Hematopoietic multipotent progenitor cell (in vitro differentiated cells): Measurements from ENCODE around the gene ZNF48. TPM values are rescaled to one million over a fixed set of nuclear protein-coding genes. Genes with fewer than 3 reads are reported as not detected.
A peak's percentile ranks its signal among the peaks of the same experiment; 100 is the strongest.

Experiments
- DNase-seq, 3 donors: peaks; one replicate each; pipeline ENCODE4 v3.0.0-alpha.2; 2011 to 2015; ENCODE audit warnings: low read depth in 2 of 3, low spot score in 2 of 3
- total RNA-seq: library from RNA; depleted of rRNA; stranded (reverse); fragments of >200 nt; gene quantifications from one replicate; pipeline ENCODE4 v1.2.3, GENCODE V29; 2012

ZNF48 gene
- total RNA-seq, 1 donor, result 17.8 TPM

- DNase-seq, result no peak
Observed at GRCh38 chr16:30358577-30358936, 36.7 kb upstream of the ZNF48 start.

- no peak for DNase-seq
Observed at GRCh38 chr16:30358990-30359870, 36.0 kb upstream of the ZNF48 start.

- no peak for DNase-seq
Observed at GRCh38 chr16:30359871-30360170, 35.4 kb upstream of the ZNF48 start.

- DNase-seq, result no peak
Observed at GRCh38 chr16:30361180-30361579, 34.0 kb upstream of the ZNF48 start.

- DNase-seq, result no peak
Observed at GRCh38 chr16:30365200-30365599, 30.0 kb upstream of the ZNF48 start.

GRCh38 chr16:30366511-30366910 is 28.7 kb upstream of the ZNF48 start:
- no peak for DNase-seq

- DNase-seq, result no peak
Observed at GRCh38 chr16:30367349-30368009, 27.7 kb upstream of the ZNF48 start.

GRCh38 chr16:30368122-30368791 is 27.0 kb upstream of the ZNF48 start:
- no peak for DNase-seq

- no peak for DNase-seq
Observed at GRCh38 chr16:30368792-30369090, 26.5 kb upstream of the ZNF48 start.

- no peak for DNase-seq
Observed at GRCh38 chr16:30369091-30369937, 25.9 kb upstream of the ZNF48 start.

GRCh38 chr16:30369938-30370455 is 25.2 kb upstream of the ZNF48 start:
- no peak for DNase-seq

- peak; percentile 94 to 100 (median 100) for DNase-seq
Observed at GRCh38 chr16:30370456-30371247, 24.6 kb upstream of the ZNF48 start, which contains the start of gene TBC1D10B. TBC1D10B (minus strand) TSS chr16:30370494; CDS start chr16:30370183, 311 bp downstream.

GRCh38 chr16:30371248-30371816 is 23.9 kb upstream of the ZNF48 start:
- DNase-seq, result no peak

- no peak for DNase-seq
Observed at GRCh38 chr16:30372038-30372712, 23.0 kb upstream of the ZNF48 start.

- no peak for DNase-seq
Observed at GRCh38 chr16:30372725-30373124, 22.5 kb upstream of the ZNF48 start.

GRCh38 chr16:30374538-30374937 is 20.7 kb upstream of the ZNF48 start, which contains the start of gene MYL11:
MYL11 (plus strand) TSS chr16:30374802; CDS start chr16:30374858, 56 bp downstream.
- no peak for DNase-seq

GRCh38 chr16:30375864-30376263 is 19.4 kb upstream of the ZNF48 start:
- DNase-seq, result no peak

GRCh38 chr16:30376461-30376902 is 18.7 kb upstream of the ZNF48 start:
- no peak for DNase-seq
